Measurements from ENCODE around the gene CFAP251.
"Not testable (repeated sequence)": the region's sequence is repeated elsewhere in the genome, so short reads cannot be mapped to it uniquely, and the experiment has no call there.

CFAP251 gene, protein sequence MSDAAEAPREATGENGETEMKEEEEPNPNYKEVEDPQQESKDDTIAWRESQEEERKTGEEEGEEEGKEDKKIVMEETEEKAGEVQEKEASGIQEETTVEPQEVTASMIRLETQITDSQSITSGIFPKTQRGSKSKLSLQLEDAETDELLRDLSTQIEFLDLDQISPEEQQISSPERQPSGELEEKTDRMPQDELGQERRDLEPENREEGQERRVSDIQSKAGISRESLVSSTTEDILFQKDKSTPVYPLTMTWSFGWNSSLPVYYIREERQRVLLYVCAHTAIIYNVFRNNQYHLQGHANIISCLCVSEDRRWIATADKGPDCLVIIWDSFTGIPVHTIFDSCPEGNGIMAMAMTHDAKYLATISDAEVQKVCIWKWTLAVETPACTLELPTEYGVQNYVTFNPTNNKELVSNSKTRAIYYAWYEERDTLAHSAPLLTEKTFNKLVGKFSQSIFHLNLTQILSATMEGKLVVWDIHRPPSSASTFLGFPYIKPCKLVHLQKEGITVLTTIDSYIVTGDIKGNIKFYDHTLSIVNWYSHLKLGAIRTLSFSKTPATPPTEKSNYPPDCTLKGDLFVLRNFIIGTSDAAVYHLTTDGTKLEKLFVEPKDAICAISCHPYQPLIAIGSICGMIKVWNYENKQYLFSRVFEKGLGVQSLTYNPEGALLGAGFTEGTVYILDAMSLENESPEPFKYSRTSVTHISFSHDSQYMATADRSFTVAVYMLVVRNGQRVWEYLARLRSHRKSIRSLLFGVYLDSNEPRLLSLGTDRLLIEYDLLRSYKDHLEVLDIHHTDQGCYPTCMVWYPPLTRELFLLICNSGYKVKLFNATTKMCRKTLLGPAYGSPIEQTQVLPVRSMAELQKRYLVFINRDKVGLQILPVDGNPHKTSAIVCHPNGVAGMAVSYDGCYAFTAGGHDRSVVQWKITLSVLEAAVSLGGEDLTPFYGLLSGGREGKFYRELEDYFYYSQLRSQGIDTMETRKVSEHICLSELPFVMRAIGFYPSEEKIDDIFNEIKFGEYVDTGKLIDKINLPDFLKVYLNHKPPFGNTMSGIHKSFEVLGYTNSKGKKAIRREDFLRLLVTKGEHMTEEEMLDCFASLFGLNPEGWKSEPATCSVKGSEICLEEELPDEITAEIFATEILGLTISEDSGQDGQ

DNA sequence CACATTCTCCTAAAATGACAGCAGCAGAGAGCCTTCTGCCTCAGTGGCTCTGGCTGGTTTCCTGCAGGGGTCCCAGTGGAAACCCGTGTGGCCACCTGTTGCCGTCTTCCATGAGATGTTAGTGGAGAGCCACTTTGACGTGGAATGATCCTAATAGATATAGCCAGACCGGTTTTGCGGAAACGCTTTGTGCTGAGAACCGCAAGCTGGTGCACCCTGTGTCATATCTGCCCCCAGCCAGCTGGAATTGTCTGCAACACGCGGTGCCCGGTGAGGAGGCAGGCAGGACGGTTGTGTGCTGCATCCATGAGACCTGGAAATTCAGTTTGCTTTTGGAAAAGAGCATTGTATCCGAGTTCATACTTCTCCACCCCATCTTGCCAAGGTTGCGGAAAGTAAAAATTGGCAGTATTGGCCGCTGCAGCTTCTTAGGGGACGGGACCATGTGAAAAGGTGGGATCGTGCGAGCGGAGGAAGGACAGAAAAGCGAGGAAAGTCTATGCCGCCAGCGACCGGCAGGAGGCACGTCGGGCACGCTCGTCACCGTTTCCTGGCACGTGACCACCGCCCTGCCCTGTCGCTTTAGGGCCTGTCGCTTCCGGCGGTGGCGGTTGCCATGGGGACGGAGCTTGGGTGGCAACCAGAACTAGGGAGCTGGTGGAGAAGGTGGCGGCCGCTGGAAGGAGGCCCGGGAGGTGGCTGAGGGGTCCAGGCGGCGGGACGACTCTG is at the start of gene CFAP251:
TSS of gene CFAP251 (plus strand) at position 643 of the 729 bp plus-strand sequence. CDS start 2,714 bp downstream, outside the sequence.
- peak; percentile 92 for DNase-seq

DNA sequence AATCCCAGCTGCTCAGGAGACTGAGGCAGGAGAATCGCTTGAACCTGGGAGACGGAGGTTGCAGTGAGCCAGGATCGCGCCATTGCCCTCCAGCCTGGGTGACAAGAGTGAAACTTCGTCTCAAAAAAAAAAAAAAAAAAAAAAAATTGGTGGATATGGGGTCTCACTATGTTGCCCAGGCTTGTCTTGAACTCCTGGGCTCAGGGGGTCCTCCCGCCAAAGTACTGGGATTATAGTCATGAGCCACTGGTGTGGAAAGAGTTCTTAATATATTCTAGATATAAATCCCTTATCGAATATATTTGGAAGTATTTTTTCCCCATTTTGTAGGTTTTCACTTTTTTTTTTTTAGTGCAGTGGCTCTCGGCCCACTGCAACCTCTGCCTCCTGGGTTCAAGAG is 49.2 kb upstream of the CFAP251 start:
- not testable (repeated sequence) for DNase-seq

DNA sequence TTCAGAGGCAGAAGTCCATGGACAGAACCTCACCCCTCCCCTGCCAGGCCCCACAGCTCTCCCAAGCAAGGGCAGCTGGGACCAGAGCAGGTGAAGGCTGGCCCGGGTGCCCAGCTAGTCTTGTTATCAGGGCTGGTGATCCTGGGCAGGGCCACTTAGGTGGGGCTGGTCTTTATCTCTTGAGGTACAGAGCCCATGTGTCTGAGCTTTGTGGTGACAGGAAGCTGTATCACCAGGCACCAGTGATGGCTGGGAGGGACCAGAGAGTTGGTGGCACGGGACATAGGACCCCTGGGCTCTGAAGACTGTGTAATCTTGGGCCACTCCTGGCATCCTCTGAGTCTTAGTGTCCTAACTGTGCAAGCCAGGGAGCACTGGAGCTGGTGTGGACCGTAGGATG is 46.9 kb upstream of the CFAP251 start:
- DNase-seq, result no peak

DNA sequence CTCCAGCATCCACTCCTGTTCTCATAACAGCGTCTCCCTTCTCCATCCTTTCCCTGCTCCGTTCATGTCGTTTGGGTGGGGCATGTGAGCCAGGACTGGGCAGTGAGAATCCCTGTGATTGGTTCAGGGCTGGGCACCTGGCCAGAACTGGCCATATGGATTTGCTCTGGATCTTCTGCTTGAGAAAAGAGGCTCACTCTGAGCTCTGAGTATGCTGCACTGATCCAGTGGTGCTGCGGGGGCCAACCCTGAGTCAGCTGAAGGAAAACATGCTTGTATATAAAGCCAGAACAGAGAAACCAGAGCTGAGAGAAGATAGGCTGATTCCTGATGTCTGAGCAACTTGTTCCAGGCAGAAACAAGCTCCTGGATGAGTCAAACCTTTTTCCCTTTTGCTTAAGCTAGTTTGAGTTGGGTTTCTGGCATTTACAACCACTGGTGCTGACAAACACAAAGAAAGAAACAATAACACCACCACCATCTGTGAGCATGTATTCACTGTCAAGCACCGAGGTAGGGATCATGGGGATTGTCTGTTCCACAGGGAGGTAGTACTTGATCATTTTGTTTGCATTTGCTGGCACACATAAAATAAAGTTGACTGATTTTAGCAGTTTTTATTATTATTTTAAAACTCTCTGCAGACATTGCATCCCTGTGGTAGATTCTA is 45.7 kb upstream of the CFAP251 start:
- no peak for DNase-seq

DNA sequence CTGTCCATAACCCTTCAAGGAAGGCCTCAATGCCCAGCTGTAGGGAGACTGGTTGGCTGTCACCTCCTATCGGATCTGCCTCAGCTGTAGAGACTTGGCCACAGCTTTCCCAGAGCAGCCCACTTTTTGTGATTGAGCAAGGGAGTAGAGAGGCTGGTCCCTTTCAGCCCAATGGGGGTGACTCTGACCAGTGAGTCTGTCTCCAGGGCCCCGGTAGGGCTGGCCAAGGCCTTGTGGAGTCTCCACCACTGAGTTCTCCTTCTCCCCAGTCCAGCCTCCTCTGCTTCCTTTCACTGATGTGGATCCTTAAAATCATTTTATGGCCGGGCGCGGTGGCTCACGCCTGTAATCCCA is 45.2 kb upstream of the CFAP251 start:
- DNase-seq, result no peak

DNA sequence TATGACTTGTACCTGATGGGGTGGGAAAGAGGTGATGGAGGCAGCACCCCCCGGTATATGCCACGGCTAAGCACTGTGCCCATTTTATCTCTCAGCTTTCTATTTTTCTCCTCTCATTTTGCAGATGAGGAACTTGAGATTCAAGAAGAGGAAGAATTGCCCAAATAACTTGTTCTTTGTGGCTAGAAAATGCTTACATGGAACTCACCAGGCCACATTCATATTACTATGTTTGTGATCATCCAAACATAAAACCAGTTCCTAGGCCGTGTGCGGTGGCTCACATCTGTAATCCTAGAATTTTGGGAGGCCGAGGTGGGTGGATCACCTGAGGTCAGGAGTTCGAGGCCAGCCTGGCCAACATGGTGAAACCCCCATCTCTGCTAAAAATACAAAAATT is 44.3 kb upstream of the CFAP251 start:
- no peak for DNase-seq

DNA sequence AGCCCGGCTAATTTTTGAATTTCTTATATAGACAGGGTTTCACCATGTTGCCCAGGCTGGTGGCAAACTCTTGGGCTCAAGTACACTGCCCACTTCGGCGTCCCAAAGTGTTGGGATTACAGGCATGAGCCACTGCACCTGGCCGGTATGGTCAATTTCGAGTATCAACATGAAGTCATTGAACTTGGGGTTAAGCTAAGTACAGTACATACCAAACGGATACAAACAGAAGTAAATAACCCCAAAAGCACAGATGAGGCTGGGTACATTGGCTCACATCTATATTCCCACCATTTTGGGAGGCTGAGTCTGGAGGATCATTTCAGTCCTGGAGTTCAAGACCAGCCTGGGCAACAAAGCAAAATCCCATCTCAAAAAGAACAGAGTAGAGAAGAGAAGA is 42.8 kb upstream of the CFAP251 start:
- no peak for DNase-seq

DNA sequence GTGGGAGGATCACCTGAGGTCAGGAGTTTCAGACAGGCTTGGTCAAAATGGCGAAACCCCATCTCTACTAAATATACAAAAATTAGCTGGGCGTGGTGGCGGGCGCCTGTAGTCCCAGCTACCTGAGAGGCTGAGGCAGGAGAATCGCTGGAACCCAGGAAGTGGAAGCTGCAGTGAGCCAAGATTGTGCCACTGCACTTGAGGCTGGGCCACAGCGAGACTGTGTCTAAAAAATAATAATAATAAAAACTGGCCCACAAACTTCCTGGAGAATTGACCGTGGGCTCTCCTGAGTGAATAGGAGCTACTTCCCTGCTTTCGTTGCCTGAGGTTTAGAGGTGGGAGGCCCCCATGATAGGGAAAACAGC is 42.3 kb upstream of the CFAP251 start:
- not testable (repeated sequence) for DNase-seq

DNA sequence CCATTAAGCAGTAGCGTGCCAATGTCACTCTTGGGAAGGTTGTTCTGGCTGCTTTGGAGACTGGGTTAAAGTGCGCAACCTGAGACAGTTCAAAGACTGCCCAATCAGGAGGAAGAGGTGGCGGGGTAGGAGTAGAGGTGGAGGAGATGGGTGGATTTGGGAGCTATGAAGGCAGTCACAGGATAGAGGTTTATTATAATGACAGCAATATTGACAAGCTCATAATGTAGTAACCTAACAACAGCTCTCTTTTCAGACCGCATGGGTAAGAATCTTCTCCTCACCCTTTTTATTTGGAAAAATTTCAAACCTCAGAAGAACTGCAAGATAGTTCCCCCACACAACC is 35.1 kb upstream of the CFAP251 start:
- DNase-seq, result no peak

DNA sequence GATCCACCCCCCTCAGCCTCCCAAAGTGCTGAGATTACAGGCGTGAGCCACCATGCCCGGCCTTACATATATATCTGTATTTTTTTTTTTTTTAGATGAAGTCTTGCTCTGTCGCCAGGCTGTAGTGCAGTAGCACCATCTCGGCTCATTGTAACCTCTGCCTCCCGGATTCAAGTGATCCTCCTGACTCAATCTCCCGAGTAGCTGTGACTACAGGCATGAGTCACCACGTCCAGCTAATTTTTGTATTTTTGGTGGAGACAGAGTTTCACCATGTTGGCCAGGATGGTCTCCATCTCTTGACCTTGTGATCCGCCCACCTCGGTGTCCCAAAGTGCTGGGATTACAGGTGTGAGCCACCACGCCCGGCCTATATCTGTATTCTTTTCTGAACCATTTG is 33.3 kb upstream of the CFAP251 start:
- DNase-seq, result not testable (repeated sequence)

DNA sequence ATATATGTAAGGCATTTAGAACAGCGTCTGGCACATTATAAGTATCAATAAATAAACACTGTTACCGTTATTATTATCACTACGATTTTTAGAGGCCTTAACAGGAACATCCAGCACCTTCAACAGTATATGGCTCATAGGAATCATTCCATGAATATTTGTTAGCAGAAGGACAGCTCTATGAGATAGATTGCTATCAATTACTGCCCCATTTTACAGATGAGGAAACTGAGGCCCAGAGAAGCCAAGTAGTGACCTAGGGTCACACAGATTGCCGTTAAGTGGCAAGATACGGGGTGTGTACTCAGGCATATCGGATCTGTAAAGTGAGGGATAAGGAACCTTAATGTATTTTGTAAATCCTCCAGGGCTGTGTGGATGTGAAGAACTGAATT is 30.3 kb upstream of the CFAP251 start:
- DNase-seq, result no peak

DNA sequence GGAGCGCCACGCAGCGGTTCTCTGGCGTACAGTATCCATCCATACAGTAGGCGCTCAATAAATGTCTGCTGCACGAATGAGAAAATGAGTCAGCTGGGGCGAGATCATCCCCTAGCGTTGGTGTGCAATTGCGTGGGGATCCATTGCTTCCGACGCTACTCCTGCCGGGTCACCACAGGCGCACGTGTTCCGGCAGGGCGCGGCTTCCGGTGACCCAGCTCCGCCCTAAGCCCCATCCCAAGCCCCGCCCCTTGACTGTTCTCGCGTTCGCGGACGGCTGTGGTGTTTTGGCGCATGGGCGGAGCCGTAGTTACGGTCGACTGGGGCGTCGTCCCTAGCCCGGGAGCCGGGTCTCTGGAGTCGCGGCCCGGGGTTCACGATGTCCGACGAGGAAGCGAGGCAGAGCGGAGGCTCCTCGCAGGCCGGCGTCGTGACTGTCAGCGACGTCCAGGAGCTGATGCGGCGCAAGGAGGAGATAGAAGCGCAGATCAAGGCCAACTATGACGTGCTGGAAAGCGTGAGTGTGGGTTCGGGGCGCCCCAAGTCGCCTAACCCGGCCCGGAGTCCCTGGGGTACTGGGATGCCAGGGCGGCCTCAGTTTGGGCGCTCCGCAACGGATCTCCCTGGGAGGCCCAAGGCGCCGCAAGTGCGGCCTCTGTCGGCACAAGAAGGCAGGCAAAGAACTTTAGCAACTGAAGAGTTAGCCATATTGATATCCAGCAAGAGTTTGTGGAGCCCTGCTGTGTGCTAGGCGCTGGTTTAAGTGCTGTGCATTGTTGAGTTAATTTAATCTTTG is 29.7 kb upstream of the CFAP251 start, which contains the start of gene PSMD9:
TSS of gene PSMD9 (plus strand) at position 313 of the 796 bp plus-strand sequence. CDS start at position 380, 67 bp downstream.
- peak; percentile 97 for DNase-seq

DNA sequence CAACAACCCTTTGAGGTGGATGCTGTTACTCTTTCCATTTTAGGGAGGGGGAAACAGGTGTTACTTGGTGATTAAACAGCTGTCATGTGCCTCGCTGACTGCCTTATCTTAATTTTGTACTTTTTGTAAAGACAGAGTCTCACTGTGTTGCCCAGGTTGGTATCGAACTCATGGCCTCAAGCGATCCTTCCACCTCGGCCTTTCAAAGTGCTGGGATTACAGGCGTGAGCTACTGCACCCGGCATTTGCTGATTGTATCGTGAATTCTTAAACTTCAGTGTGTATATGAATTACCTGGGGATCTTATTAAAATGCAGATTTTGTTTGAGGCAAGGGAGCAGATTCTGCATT is 29.1 kb upstream of the CFAP251 start:
- no peak for DNase-seq

DNA sequence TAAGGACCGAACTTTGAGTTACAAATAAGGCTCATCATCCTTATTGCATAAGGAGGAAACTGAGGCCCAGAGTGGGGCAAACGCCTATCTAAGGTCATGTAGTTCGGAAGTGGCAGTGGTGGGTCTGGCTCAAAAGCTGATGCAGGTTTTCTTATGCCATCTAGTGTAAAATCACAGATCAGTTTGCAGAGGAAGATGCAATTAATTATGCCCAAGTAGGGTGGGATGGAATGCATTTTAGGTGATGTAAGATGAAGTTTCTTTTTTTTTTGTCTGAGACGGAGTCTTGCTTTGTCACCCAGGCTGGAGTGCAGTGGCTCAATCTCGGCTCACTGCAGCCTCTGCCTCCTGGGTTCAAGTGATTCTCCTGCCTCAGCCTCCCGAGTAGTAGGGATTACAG is 28.7 kb upstream of the CFAP251 start:
- DNase-seq, result not testable (repeated sequence)

DNA sequence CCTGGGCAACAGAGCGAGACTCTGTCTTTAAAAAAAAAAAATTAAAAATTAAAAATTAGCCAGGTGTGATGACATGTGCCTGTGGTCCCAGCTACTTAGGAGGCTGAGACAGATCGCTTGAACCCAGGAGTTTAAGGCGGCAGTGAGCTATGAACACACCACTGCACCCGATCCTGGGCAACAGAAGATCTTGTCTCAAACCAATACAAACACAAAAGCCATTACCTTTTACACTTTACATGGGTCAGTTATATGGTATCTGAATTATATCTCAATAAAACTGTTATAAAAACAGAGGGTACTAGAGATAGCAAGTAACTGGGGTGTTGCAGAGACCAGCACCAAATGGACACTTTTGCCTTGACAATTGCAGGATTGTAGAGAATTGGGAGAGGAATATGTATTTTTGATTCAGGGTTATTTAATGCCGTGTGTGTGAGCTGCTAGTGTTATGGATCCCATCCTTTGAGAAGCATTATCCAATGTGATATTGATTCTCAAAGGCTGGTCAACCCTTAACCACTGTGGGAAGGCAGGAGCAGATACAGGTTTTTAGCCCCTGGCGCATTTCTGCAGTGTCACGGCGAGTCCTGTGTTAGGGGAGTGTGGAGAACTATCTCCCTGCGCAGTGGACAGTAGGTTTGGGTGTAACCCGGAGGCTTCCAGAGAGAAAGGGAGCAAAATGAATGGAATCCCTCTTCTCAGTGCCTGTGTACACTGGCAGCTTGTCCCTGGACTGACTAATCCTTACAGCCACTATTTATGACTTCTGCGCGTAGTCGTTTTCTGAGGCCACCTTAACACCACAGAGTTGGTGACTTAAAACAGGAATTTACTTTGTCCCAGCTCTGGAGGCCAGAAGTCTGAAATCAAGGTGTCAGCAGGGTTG is 25.5 kb upstream of the CFAP251 start:
- DNase-seq, result no peak

DNA sequence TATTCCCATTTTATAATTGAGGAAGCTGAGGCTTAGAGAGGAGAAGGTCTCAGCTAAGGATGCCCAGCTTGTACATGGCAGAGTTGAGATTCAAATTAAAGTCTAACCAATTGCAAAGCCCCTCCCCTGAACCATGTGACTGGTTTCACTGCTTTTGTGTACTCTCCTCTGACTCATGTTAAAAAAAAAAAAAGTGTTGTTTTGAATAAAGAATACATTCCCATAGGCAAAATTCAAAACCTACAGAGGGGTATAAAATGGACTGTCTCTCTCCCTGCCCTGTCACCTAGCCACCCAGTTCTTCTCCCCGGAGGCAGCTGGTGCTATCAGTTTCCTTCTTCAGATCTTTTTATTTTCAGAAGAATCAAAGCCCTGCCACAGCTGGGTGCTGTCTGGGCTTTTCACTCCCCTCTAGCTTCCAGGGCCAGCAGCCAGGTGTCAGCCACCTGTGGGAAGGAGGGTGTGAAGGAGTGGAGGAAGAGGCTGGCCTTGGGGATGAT is 24.4 kb upstream of the CFAP251 start:
- no peak for DNase-seq

DNA sequence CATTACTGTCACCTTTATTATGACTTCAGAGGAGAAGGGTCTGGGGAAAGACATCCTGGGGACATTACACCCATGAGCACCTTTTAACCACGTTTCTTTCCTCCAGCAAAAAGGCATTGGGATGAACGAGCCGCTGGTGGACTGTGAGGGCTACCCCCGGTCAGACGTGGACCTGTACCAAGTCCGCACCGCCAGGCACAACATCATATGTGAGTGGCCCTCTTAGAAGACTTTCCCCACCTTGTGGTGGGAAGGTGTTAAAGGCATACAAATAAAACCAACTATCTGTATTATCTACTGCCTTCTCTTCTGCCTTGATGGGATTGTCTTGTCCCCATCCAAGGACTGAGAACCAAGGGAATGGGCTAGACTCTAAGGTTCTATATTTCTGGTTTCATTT is 23.8 kb upstream of the CFAP251 start:
- DNase-seq, result no peak

DNA sequence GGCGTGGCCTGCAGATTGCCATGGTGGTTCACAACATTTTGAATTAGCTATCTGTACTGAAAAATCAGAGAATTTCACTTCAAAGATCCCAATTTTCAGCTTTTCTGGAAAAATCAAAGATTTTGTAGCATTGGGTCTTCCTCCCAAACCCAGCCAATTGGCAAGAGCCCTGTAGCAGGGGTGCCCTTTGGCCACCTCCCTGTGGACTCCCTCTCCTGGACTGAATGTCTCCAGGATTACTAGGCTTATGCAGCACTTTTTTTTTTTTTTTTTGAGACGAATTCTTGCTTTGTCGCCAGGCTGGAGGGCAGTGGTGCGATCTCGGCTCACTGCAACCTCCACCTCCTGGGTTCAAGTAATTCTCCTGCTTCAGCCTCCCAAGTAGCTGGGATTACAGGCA is 20.1 kb upstream of the CFAP251 start:
- DNase-seq, result no peak

DNA sequence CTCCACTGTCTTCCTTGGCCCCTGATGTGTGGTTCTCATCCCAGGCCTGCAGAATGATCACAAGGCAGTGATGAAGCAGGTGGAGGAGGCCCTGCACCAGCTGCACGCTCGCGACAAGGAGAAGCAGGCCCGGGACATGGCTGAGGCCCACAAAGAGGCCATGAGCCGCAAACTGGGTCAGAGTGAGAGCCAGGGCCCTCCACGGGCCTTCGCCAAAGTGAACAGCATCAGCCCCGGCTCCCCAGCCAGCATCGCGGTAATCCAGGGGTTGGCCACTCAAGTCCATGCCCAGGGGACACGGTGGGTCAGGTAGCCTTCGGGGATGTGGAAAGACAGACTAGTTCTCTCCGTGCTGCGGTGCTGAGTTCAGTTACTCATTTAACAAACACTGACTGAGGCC is 18.8 kb upstream of the CFAP251 start:
- DNase-seq, result no peak

DNA sequence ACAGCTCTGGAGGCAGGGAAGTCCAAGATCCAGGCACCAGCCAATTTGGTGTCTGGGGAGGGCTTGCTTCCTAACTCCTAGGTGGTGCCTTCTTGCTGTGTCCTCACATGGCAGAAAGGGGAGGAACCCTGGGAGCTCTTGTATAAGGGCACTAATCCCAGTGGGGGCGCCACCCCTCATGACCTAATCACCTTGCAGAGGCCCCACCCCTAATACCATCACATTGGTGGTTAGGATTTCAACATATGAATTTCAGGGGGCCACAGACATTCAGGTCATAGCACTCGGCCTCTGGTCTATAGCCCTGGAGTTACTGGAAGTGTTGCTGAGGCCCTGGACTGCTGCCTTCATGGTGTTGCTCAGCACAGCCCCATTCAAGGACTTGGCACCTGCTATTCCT is 15.2 kb upstream of the CFAP251 start:
- DNase-seq, result no peak
